HL-60/S4 treated with retinoic acid at 250 ng/mL for 4 days and 3 days (cell line): ENCODE data around the gene LYPD6.

ENCODE experiments used
- in situ Hi-C: fragments of 300-500 bp; cut with MboI; formaldehyde crosslinking; loops from 2 replicates; pipeline ENCODE4 v1.7.0; 2022; ENCODE audit warnings: low sequenced_read_pairs

LYPD6 gene

DNA sequence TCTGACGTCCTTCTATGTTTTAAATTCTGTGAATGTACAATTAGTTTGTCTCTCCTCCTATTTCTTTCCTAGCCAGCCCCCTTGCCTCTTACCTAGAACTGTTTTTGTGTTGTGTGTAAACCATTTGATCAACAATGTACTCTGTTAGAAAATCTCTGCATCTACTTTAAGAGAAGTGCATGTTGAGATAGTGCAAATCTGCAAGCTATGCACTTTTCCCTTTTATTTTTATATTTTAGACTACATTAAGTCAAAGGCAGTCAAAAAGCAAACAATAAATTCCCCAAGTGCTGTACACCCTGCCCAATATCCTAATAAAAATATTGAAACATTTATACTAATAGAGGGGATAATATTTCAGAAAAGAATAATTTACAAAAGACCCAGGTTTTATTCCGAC, 13.7 kb downstream of the LYPD6 start:
- in situ Hi-C loops: no loop called here

DNA sequence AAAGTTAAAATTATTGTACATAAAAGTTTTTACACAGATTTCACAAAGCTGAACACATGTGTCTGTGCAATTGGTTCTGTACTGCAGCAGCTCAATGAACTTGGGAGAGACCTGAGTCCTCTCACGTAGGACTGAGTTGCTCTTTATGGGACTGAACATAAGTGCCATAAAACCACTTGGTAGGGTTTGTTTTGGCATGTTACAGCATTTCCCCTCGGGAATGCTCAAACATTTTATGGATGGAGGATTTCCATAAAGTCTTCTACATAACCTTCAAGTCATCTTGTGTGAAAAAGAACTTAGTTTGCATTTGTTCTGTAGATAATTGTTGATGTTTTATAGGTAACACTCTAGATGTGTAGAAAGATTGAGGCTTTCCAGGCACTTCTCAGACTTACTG, 15.9 kb downstream of the LYPD6 start:
- in situ Hi-C loops: no loop called here

DNA sequence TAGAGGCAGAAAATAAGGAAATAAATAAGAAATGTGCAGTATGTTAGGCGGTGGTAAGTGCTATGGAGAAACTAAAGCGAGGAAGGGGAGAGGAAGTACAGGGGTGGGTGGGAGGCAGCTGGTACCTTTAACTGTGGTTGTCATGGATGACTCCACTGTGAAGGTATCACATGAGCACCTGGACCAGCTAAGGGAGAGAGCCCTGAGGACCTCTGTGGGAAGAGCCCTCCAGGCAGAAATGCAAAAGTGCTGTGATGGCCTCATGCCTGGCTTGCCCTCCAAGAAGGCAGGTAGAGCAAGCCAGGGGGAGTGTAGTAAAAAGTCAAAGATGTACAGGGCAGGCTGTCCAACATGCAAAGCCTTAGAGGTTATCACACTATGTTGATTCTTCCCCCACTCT, 17.9 kb downstream of the LYPD6 start:
- in situ Hi-C loops: no loop called here

DNA sequence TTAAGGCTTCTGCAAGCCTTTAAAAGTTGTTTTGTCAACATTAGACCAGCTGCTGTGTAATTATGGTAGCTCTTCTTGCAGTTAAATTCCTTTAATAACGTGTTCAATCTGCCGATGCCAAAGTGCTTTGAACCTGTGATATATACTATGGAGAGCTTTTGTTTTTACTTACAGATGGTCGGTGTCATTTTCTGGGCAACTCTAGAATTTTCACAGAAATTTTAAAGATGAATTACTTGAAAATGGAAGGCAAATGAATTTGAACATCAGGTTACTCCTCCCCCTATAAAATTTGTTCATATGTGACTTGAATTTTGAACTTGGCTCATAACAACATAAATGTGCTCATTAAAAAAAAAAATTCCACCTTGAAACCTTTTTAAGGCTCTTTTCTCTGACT, 23.0 kb downstream of the LYPD6 start:
- in situ Hi-C loops: no loop called here

DNA sequence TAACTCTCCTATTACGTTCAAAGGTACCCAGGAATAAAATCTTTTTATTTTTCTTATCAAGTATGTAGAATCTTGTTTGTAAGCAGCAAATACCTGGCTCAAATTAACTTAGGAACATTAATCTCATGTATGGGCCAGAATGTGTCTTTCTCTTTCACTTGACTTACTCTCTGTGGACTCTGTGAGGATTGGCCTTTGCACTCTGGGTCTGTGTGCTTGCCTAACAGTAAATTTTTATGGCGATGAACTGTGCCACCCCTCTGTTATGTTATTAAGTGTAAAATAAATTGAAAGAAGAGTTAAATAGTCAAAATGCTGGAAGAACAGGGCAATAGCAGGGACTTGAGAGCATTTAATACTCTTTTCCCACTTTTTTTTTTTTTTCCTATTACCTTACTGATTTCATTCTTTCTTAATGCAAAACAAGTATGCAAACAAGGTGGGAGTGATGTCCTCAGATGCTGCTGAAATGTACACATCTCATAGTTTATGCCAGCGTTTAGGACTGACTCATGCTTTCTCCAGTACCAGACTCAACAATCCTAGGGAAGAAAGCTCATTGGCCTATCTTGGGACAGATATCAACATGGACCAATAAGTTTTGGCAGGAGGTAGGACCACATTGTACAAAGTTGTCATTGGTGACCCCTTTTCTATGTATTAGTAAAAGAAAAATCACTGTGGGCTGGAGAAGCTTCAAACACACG, 25.5 kb downstream of the LYPD6 start:
- in situ Hi-C loops: no loop called here

DNA sequence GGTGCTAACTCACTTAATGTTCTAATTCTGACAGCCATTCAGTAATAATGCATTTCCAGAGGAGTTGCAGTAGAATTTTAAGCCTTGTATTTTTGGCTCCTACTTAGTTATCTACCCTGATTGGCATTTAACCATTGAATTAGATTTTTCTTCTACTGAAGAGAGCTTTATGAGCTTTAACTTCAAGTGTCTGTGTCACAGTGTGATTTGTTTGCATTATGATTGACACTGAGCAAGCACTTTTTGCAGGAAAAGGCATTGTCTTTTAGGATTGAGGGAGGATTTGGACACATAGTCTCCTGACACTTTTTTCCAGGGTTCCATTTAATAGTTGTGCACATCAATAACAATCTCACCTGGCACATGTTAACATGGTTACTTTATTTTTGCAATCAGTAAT, 26.7 kb downstream of the LYPD6 start:
- in situ Hi-C loops: no loop called here

GRCh38 chr2:149360106-149360505, 29.7 kb downstream of the LYPD6 start:
- in situ Hi-C loops: no loop called here

DNA sequence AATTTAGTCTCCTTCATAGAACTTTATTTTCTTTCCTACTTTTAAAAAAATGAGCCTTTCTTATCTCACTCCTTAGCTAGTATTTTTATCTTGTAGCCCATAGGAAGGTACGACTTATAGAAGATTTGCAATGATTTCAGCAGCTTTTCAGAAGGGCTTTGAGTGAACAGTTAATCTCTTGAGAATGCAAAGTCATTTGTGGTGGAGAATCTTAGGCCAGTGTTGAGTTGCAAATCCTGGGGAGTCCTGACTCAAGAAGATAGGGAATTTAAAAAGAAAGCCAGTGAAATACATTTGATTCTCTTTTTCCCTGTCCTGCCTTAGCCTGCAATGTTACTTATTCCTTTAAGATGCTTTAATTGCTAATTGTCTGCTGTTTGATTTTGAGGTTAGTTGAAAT, 33.6 kb downstream of the LYPD6 start:
- in situ Hi-C loops: no loop called here

- in situ Hi-C loops: no loop called here
Measured at GRCh38 chr2:149364839-149365238, 34.5 kb downstream of the LYPD6 start.

DNA sequence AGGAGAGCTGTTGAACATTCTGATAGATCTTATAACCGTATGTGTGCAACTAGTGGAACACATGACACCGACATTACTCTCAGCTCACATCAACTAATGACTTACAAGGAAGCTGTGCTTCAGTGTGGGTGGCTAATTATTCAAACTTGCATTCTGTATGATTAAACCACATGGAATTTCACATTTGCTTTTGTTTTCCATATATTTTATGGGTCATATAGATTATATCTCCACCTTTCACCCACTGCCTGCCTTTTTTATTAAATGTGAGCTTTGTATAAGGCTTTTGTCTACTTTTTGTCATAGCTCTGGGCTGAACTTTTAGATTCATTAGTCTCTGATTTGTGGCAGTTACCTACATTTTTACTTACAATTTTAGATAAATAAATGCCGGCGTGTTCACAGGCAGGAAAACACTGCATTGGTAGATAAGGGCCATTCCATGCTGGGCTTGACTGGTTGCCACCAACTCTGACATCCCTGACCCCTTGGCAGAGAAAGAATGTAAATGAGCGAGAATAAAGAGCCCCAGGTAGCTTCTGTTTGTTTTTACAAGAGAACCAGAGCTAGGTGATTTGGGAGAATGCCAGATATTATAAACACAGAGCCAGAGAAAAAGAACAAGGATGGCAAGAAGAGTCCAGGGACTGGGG, 35.7 kb downstream of the LYPD6 start:
- in situ Hi-C loops: no loop called here

DNA sequence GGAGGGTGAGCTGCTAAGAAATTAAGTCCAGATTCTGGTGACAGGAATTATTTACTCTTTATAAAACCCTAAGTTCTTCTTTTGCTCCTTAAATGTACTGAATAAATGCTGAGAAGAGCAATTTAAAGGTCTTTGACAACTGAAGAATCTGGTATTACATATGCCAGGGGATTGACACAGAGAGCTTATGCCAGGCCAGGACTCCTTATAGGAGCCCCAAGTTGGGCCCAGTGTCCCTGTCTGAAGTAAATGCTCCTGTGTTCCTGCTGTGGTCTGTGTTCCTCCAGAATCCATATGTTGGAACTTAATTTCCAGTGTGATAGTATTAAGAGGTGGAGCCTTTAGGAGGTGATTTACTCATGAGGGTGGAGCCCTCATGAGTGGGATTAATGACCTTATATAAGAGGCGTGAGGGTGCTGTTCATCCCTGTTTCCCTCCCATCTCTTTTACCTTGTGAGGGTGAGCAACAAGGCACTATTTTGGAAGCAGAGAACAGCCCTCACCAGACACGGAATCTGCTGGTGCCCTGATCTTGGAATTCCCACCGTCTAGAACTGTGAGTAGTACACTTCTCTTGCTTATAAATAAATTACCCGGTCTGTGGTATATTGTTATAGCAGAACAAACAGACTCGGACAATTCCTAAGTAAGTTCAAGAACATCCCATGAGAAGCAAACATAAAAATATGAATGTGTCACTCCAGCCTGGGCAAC, 39.8 kb downstream of the LYPD6 start:
- in situ Hi-C loops: no loop called here

GRCh38 chr2:149371476-149371875, 41.1 kb downstream of the LYPD6 start:
- in situ Hi-C loops: no loop called here

- in situ Hi-C loops: no loop called here
Measured at GRCh38 chr2:149375801-149376361, 45.5 kb downstream of the LYPD6 start.

DNA sequence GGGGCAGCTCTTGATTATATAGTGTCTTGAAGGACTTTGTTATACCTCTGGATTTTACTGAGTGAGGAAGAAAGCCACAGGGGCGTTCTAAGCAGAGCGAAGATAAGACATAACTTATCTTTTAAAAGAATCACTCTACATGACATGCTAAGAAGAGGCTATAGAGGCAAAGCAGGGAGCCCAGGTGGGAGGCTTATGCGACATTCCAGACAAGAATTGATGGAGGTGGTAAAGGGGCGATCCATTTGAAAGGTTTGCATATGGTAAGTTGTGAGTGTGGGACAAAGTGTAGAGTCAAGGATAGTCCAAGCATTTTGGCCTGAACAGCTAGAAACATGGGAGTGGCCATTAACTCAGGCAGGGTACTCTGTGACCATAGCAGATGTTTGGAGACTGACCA, 49.8 kb downstream of the LYPD6 start:
- in situ Hi-C loops: no loop called here

GRCh38 chr2:149383340-149383739, 53.0 kb downstream of the LYPD6 start:
- in situ Hi-C loops: no loop called here

DNA sequence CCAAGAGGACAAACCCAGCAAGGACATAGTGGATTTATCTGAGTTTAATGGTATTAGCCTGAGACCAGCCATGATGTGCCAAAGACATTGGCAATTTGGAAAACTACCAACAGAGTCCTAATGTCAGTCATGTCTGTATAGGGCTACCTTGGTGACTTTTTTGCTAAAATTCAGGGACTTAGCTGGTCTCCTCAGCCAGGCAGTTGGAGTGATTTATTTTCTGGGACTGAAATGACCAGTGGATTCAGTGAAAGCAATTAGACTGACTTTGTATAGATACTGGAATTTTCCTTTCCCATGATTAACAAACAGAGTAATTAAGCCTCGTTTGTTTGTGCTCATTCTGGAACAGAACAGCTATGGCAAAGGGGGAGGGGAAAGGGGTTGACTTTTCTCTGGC, 55.0 kb downstream of the LYPD6 start:
- in situ Hi-C loops: no loop called here

DNA sequence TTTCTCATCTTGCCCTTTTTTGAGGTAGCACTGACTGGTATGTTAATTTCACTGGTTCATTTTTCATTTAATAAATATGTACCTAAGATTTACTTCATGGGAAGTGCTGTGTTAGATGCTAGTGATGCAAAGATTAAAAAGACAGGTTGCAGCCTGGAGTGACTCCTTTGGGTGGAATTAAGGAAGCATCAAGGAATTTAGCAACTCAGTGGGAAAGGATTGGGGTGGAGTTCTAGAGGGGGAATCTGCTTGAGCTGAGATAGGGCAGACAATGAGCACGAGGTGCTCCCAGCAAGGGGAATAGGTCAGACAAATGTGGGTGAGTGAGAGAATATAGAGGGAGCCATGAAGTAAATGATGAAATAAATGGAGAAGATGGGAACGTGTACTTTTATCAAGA, 57.0 kb downstream of the LYPD6 start:
- in situ Hi-C loops: no loop called here

- in situ Hi-C loops: no loop called here
Measured at GRCh38 chr2:149388120-149388816, 57.9 kb downstream of the LYPD6 start.

DNA sequence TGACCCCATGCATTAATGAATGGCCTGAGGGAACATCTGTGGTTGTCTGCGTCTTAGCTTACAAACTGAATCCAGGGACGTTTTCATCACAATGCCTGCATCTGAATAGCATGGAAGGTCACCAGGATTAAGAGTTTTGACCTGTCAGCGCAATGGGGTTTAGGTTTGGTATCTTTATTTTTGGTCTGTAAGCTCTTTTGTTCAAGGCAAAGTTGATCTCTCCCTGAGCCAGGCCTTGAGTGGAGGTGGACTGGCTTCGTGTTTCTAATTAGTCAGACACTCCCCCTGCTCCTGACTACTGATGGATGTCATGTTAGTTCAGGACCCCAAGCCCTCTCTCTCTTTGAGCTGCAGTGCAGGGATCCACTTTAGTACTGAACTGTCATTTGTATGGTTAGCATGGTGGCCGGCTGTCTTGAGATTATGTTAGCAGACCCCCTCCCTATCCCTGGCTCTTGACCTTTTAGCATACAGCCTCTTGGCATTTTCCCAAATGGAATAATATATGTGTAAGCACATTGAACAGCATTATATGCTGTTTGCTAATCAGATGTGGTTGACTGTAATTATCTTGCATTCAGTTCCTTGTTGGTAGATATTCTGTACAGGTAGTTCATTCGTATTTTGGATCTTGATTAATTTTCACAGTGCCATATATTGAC, 59.2 kb downstream of the LYPD6 start:
- in situ Hi-C loops: no loop called here

DNA sequence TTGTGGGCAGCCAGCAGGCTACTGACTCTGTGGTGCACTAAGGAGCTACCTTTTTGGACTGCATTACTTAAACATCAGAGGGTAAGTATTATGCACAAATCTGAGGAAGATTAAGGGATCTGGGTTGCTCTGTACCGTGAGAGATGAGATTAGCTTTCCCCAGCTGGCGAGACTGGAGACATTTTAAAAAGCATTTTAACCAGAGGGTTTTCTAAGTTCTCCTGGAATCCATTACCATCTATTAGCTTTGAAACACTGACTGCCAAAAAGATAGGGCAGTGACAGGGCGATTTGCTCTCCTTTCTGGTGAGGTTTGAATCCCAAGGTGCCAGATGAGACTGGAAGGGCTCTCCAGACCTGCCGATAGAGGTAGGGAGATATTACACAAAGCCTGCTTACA, 63.2 kb downstream of the LYPD6 start:
- in situ Hi-C loops: no loop called here

- in situ Hi-C loops: no loop called here
Measured at GRCh38 chr2:149394864-149395263, 64.5 kb downstream of the LYPD6 start.
